ENCODE data around the gene GORAB.

GRCh38 chr1:170544624-170545023 lies 12.7 kb downstream of the GORAB start:
- TF ChIP-seq, protein P1, sequence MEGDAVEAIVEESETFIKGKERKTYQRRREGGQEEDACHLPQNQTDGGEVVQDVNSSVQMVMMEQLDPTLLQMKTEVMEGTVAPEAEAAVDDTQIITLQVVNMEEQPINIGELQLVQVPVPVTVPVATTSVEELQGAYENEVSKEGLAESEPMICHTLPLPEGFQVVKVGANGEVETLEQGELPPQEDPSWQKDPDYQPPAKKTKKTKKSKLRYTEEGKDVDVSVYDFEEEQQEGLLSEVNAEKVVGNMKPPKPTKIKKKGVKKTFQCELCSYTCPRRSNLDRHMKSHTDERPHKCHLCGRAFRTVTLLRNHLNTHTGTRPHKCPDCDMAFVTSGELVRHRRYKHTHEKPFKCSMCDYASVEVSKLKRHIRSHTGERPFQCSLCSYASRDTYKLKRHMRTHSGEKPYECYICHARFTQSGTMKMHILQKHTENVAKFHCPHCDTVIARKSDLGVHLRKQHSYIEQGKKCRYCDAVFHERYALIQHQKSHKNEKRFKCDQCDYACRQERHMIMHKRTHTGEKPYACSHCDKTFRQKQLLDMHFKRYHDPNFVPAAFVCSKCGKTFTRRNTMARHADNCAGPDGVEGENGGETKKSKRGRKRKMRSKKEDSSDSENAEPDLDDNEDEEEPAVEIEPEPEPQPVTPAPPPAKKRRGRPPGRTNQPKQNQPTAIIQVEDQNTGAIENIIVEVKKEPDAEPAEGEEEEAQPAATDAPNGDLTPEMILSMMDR (IDR thresholded peaks at IDR 0.05 in 8 of 11, conservative IDR thresholded peaks at IDR 0.05 in 3 of 11) = no peak
- TF ChIP-seq POLR2AphosphoS5 (IDR thresholded peaks at IDR 0.05) = no peak
